CD4-positive, alpha-beta T cell treated with Interleukin-4 for 1 hour (primary cell): ENCODE measurements around the gene ABCA6.
A peak's percentile ranks its signal among the peaks of the same experiment; 100 is the strongest.
"Not testable (repeated sequence)": the region's sequence is repeated elsewhere in the genome, so short reads cannot be mapped to it uniquely, and the experiment has no call there.

ENCODE experiments used
- DNase-seq, 2 donors: peaks; one replicate each; pipeline ENCODE4 v3.0.0-alpha.2; 2020 to 2022

The ABCA6 gene, protein sequence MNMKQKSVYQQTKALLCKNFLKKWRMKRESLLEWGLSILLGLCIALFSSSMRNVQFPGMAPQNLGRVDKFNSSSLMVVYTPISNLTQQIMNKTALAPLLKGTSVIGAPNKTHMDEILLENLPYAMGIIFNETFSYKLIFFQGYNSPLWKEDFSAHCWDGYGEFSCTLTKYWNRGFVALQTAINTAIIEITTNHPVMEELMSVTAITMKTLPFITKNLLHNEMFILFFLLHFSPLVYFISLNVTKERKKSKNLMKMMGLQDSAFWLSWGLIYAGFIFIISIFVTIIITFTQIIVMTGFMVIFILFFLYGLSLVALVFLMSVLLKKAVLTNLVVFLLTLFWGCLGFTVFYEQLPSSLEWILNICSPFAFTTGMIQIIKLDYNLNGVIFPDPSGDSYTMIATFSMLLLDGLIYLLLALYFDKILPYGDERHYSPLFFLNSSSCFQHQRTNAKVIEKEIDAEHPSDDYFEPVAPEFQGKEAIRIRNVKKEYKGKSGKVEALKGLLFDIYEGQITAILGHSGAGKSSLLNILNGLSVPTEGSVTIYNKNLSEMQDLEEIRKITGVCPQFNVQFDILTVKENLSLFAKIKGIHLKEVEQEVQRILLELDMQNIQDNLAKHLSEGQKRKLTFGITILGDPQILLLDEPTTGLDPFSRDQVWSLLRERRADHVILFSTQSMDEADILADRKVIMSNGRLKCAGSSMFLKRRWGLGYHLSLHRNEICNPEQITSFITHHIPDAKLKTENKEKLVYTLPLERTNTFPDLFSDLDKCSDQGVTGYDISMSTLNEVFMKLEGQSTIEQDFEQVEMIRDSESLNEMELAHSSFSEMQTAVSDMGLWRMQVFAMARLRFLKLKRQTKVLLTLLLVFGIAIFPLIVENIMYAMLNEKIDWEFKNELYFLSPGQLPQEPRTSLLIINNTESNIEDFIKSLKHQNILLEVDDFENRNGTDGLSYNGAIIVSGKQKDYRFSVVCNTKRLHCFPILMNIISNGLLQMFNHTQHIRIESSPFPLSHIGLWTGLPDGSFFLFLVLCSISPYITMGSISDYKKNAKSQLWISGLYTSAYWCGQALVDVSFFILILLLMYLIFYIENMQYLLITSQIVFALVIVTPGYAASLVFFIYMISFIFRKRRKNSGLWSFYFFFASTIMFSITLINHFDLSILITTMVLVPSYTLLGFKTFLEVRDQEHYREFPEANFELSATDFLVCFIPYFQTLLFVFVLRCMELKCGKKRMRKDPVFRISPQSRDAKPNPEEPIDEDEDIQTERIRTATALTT (N-terminal part only)

GRCh38 chr17:69141431-69142174 is at the start of gene ABCA6:
Gene ABCA6, minus strand, starts transcription at chr17:69141895. Its CDS starts 1,192 bp downstream, at chr17:69140703.
- DNase-seq = no peak

DNA sequence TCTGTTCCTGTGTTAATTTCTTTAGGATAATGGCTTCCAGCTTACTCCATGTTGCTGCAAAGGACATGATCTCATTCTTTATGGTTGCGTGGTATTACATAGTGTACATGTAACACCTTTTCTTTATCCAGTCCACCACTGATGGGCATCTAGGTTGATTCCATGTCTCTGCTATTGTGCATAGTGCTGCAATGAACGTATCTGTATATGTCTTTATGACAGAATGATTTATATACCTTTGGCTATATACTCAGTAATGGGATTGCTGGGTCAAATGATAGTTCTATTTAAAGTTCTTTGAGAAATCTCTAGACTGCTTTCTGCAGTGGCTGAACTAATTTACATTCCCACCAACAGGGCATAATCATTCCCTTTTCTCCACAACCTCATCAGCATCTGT is 47.1 kb upstream of the ABCA6 start:
- DNase-seq = no peak

- DNase-seq = no peak
Observed at GRCh38 chr17:69188064-69188463, 46.4 kb upstream of the ABCA6 start.

GRCh38 chr17:69187294-69187693 is 45.6 kb upstream of the ABCA6 start:
- no peak for DNase-seq

DNA sequence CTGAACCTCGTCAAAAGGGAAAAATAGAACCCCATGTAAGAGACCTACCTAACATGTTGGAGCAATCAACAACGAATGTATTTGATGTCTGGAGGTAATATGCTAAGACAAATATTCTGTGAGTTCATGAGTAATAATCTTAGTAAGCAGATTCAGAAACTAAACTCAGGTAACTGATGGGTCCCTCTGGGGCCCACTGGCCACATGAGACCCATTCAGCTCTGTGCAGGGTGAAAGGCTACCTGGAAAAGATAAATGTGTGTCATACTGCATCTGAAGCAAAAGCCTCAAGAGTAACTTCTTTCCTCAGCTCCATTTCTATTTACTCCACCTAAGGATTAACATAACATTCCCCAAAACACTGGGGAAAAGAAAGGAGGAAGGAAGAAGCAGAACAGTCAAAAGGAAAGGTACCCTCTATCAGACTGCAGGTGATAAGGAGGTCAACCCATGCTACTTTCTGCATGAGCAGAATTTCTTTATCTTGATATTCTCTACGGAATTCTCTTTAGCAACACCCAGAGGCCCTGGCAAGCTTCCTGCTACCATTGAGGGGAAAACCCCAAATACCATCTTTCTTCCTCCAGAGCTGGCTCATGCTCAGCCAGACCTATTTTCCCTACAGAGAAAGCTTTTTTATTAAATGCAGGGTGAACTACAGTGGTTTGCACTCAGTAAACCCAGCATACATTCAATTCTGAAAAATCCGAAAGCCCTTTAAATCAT is 37.7 kb upstream of the ABCA6 start:
- DNase-seq = no peak

- no peak for DNase-seq
Observed at GRCh38 chr17:69176457-69176795, 34.7 kb upstream of the ABCA6 start.

GRCh38 chr17:69175625-69176456 is 34.1 kb upstream of the ABCA6 start:
- DNase-seq = peak in 1 of 2 donors; percentile 36

DNA sequence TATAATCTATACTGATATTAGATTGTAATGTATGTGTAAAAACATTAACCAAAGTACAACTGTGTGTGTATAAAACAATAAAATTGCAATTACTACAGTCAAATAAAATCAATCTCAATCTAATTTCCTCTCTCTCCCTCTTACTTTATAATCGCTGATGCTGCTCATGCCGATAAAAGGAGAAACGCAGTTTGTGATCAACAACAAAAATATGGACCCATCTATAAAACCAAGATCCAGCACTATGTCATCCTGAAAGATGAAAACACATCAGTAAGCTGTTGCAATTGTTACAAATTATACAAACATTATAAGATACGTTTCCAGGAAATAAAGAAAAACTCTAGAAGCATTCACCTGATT is 33.5 kb upstream of the ABCA6 start:
- DNase-seq = no peak

DNA sequence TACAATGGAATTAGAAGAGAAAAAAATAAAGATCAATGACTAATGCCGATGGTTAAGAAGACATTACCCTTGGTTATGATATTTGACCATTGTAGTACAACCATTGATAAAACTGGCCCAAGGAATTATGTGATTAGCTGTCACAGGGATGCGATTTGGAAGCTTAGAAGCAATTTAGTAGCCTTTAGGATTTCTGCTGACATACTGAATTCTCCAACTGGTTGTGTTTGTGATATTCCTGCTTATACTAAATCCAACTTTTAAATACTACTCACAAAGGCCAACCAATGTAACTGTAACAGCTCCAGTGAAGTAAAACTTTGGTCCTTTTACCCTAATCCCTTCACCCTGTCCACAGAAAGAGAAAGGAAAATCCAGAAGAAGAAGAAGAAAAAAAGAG is 31.4 kb upstream of the ABCA6 start:
- DNase-seq = no peak

- no peak for DNase-seq
Observed at GRCh38 chr17:69170377-69170776, 28.7 kb upstream of the ABCA6 start.

DNA sequence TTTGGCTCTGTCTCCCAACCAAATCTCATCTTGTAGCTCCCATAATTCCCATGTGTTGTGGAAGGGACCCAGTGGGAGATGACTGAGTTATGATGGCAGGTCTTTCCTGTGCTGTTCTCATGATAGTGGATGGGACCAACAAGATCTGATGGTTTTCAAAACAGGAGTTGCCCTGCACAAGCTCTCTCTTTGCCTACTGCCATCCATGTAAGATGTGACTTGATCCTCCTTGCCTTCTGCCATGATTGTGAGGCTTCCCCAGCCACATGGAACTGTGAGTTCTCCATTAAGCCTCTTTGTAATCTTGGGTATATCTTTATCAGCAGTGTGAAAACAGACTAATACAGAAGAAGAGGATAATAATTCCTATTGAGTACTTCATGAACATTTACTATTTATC is 26.9 kb upstream of the ABCA6 start:
- DNase-seq = not testable (repeated sequence)

DNA sequence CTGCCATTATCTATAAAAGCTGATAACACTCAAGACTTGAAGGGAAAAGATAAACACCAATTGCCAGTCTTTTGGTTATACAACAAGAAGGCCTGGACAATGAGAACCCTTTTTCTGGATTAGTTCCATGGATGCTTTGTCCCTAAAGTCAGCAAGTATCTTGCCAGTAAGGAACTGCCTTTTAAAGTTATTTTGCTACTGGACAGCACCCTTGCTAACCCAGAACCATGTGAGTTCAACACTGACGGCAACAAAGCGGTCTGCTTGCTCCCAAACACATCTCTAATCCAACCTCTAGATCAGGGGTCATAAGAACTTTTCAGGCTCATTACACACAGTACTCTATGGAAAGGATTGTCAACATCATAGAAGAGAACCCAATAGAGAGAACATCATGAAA is 25.3 kb upstream of the ABCA6 start:
- no peak for DNase-seq

DNA sequence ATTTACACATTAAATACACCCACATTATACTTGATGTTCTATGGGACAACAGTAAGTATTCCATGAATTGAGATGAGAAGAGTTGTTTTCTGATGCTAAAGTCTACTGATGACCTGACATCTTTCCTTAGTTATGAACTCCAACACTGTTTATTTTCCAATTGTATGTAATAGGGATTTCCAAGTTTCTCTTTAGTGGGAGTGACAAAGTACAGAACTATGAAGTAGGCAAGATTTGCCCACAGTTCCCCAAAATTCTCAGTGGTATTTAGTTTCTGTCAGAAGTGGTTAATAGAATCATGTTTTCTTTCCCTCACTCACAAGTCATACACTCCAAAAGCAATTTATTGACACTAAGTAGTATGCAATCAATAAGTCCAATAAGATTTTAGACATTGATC is 22.5 kb upstream of the ABCA6 start:
- no peak for DNase-seq

DNA sequence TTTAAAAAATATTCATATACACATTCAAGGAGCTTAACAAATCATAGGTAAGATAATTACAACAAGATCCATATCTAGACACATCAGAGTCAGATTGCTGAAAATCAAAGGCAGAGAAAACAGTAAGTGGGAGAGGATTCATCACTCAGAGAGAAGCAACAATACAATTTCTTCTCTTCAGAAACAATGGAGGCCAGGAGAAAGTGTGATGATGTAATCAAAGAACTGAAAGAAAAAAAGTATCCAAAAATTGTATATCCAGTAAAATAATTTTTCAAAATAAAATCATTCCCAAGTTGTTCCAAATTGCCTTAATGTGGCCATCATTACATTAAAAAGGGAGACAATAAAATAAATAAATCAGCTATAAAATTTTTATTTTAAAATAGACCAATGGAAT is 17.7 kb upstream of the ABCA6 start:
- DNase-seq = no peak

GRCh38 chr17:69154267-69154666 is 12.6 kb upstream of the ABCA6 start:
- DNase-seq = no peak

- DNase-seq = no peak
Observed at GRCh38 chr17:69150333-69150732, 8.6 kb upstream of the ABCA6 start.

DNA sequence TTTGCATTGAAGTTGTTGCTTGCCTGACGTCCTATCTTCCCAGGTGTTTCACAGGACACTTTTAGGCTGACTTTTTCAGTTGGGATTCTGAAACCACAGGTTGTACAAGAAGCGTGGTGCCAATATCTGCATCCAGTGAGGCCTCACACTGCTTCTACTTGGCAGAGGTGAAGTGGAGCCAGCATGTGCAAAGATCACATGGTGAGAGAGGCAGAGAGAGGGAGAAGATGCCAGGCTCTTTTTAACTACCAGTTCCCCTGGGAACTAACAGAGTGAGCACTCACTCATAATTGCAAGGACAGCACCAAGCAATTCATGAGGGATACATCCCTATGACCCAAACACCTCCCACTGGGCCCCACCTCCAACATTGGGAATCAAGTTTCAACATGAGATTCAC is 5.8 kb upstream of the ABCA6 start:
- no peak for DNase-seq

- no peak for DNase-seq
Observed at GRCh38 chr17:69144331-69145255, 2.9 kb upstream of the ABCA6 start.

DNA sequence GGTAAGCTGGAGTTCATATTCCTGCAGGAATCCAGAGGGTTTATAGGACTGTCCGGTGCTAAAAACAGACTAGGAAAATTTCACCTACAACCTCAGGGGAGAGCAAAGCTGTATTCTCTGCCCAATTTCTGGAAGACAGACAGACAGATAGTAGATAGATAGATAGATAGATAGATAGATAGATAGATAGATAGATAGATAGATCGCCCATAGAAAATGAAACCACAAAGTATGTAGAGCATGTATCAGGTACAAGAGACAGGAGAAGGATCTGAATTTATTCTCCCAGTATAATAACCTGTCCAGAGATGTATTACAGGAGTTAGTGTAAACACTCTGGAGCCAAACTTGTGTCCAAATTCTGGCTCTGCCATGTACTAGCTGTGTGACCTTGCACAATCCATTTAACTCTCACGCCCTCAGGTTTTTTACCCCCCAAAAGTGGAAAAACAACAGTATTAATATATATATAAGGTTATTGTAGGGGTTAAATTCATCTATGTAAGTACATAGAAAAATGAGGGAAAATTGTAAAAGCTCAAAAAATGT is 2.1 kb upstream of the ABCA6 start:
- DNase-seq = no peak

- no peak for DNase-seq
Observed at GRCh38 chr17:69143151-69143550, 1.5 kb upstream of the ABCA6 start.
